Hepatocyte (in vitro differentiated cells): ENCODE results near the gene AQP7. TPM values are rescaled to one million over a fixed set of nuclear protein-coding genes. Genes with fewer than 3 reads are reported as not detected.
"Not testable (repeated sequence)": the region's sequence is repeated elsewhere in the genome, so short reads cannot be mapped to it uniquely, and the experiment has no call there.

Experiments used
- DNase-seq: peaks from one replicate; pipeline ENCODE4 v3.0.0-alpha.2; 2016; ENCODE audit warnings: low spot score
- H2AFZ ChIP-seq: fragments of 200-600 bp; sonication (generic); 2 replicates; pipeline ENCODE4 v1.6.0; 2016; ENCODE audit warnings: antibody characterized with exemption, mild to moderate bottlenecking
- H3K27ac ChIP-seq: fragments of 200-600 bp; sonication (generic); 2 replicates; pipeline ENCODE4 v1.5.1; 2016; ENCODE audit warnings: mild to moderate bottlenecking
- H3K27me3 ChIP-seq: fragments of 200-600 bp; sonication (generic); 2 replicates; pipeline ENCODE4 v1.6.1; 2016
- H3K36me3 ChIP-seq: fragments of 200-600 bp; sonication (generic); replicated peaks from 2 replicates; pipeline ENCODE4 v1.5.1; 2016; ENCODE audit warnings: low read depth; ENCODE audit not compliant: insufficient read depth
- H3K4me1 ChIP-seq: fragments of 200-600 bp; sonication (generic); 2 replicates; pipeline ENCODE4 v1.5.1; 2016; ENCODE audit warnings: mild to moderate bottlenecking, moderate library complexity; ENCODE audit not compliant: insufficient read depth
- H3K4me2 ChIP-seq: fragments of 200-600 bp; sonication (generic); 2 replicates; pipeline ENCODE4 v1.6.0; 2016
- H3K4me3 ChIP-seq: fragments of 200-600 bp; sonication (generic); 2 replicates; pipeline ENCODE4 v1.5.1; 2016; ENCODE audit warnings: mild to moderate bottlenecking
- H3K79me2 ChIP-seq: fragments of 200-600 bp; sonication (generic); 2 replicates; pipeline ENCODE4 v1.6.0; 2017; ENCODE audit warnings: mild to moderate bottlenecking
- H3K9me2 ChIP-seq: fragments of 200-600 bp; sonication (generic); replicated peaks from 2 replicates; pipeline ENCODE4 v1.6.0; 2017; ENCODE audit warnings: mild to moderate bottlenecking; ENCODE audit not compliant: insufficient read depth
- H3K9me3 ChIP-seq: fragments of 200-600 bp; sonication (generic); 2 replicates; pipeline ENCODE4 v1.5.1; 2016; ENCODE audit warnings: low read depth, mild to moderate bottlenecking
- H4K20me1 ChIP-seq: fragments of 200-600 bp; sonication (generic); 2 replicates; pipeline ENCODE4 v1.6.0; 2016; ENCODE audit warnings: mild to moderate bottlenecking; ENCODE audit not compliant: insufficient read depth, poor library complexity, severe bottlenecking
- CTCF ChIP-seq: fragments of 200-600 bp; sonication (generic); IDR thresholded peaks from 2 replicates; pipeline ENCODE4 v1.5.1; 2016; ENCODE audit warnings: antibody characterized with exemption, mild to moderate bottlenecking; ENCODE audit not compliant: poor library complexity
- EZH2 ChIP-seq: fragments of 200-600 bp; sonication (generic); IDR thresholded peaks from 2 replicates; pipeline ENCODE4 v1.6.1; 2016; ENCODE audit warnings: antibody characterized with exemption, mild to moderate bottlenecking, borderline replicate concordance
- EZH2phosphoT487 ChIP-seq: fragments of 200-600 bp; sonication (generic); IDR thresholded peaks from one replicate; pipeline ENCODE4 v1.6.1; 2018; ENCODE audit warnings: antibody characterized with exemption, mild to moderate bottlenecking, low read depth, moderate library complexity; ENCODE audit not compliant: unreplicated experiment, severe bottlenecking
- whole genome bisulfite sequencing: methylation state at CpG from one replicate; pipeline ENCODE4 v1.1.6; 2016; ENCODE audit warnings: low lambda C conversion rate; ENCODE audit errors: missing lambda C conversion rate; 5-methylcytosine and 5-hydroxymethylcytosine counted together
- polyA plus RNA-seq: library from polyadenylated mRNA; unstranded; fragments of >200 nt; fragmentation: Nextera tagmentation; extraction: Ambion mirVana; gene quantifications from 2 replicates; pipeline ENCODE4 v1.2.1, GENCODE V29; 2016
- total RNA-seq: library from RNA; depleted of rRNA; stranded (reverse); fragments of >200 nt; gene quantifications from 2 replicates; pipeline ENCODE4 v1.2.3, GENCODE V29; 2014

AQP7 gene
- total and polyA plus RNA-seq, 2 experiments from 2014 or later: 11.2 to 16.6 TPM

DNA sequence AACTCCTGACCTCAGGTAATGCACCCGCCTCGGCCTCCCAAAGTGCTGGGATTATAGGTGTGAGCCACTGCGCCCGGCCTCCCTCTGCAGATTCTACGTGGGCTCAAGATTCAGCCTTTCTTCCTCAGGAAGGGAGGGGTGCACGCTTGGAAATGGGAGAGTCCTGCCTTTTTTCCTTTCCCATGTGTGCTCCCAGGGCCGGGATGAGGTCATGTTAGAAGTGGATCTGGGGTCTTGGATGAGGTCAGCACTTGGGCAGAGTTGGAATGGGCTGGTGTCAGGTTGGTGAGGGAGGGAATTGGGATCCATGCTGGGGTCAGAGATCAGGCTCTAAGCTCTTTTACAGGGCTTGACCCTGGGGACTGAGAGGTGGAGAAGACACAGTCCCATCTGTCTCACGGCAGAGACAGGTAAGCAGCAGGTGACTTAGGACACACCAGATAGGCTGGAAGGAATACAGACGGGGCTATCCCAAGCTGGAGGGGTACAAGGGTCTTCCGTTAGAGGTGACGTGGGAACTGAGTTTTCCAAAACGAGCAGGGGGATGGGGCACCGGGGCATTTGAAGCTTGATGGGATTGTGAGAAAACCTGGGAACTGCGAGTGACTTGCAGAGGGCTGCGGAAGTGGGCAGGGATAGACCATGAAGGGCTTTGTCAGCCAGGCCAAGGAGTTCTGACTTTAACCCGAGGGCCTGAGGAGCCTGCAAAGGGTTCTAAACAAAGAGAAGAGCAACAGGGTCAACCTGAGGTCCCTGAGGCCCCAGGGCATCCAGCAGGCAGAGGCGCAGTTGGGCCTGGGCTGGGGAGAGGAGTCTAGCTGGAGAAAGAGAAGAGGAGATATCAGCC lies 1.8 kb upstream of the AQP7 start:
- Histone ChIP-seq H3K4me1 (no peaks in the 10 kb centered on the region), H3K79me2 (no peaks in the 10 kb centered on the region), H4K20me1 (no peaks in the 10 kb centered on the region), H3K4me2 (no peak overlapping the region), H3K36me3 (no peaks in the 10 kb centered on the region), H2AFZ (no peak overlapping the region), H3K4me3 (no peak overlapping the region), H3K27ac (no peak overlapping the region), H3K9me2 (no peaks in the 10 kb centered on the region), H3K27me3 (no peaks in the 10 kb centered on the region), H3K9me3 (no peaks in the 10 kb centered on the region)
- no peak for TF ChIP-seq CTCF
- TF ChIP-seq EZH2phosphoT487: no peak
- no peak for TF ChIP-seq EZH2
- no peak for DNase-seq
- 79% methylated on average over 17 of the region's 17 CpGs for WGBS

GRCh38 chr9:33401809-33402208 lies 559 bp downstream of the AQP7 start:
- not testable (repeated sequence) for H3K4me2 ChIP-seq, H3K4me3 ChIP-seq

DNA sequence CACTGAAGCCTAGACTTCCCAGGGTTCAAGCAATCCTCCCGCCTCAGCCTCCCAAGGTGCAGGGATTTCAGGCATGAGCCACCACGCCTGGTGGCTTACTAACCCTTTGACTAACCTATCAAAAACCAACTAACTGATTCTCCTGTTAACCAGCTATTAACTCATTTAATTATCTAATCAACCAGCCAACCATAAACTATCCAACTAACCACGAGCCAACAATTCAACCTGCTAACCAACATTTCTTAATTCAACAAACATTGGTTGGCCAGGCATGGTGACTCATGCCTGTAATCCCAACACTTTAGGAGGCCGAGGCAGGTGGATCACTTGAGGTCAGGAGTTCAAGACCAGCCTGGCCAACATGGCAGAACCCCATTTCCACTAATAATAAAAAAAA lies 3.3 kb downstream of the AQP7 start:
- WGBS: 85% methylated on average over 4 of the region's 4 CpGs

More at GRCh38 chr9:33401809-33402208, 559 bp downstream of the AQP7 start:
- not testable (repeated sequence) for H2AFZ ChIP-seq, H3K9me3 ChIP-seq, H3K36me3 ChIP-seq, H3K79me2 ChIP-seq, H4K20me1 ChIP-seq, DNase-seq, H3K4me1 ChIP-seq, H3K9me2 ChIP-seq, H3K27ac ChIP-seq, H3K27me3 ChIP-seq
- 88% methylated on average over 10 of the region's 10 CpGs for WGBS

GRCh38 chr9:33397801-33398200 lies 4.6 kb downstream of the AQP7 start:
- not testable (repeated sequence) for H3K4me3 ChIP-seq, H3K4me2 ChIP-seq, H2AFZ ChIP-seq, H3K4me1 ChIP-seq, H3K36me3 ChIP-seq, H3K27me3 ChIP-seq, H3K79me2 ChIP-seq, H3K9me3 ChIP-seq, H3K9me2 ChIP-seq, H4K20me1 ChIP-seq, DNase-seq, H3K27ac ChIP-seq
- 81% methylated on average over 3 of the region's 4 CpGs for WGBS

More for the DNA sequence above, 3.3 kb downstream of the AQP7 start:
- H3K9me3 ChIP-seq, H3K4me1 ChIP-seq, H3K4me3 ChIP-seq, H3K27me3 ChIP-seq, H3K27ac ChIP-seq, H3K36me3 ChIP-seq, H2AFZ ChIP-seq, H3K9me2 ChIP-seq, H3K79me2 ChIP-seq, H3K4me2 ChIP-seq, H4K20me1 ChIP-seq, DNase-seq: not testable (repeated sequence)

- H4K20me1 ChIP-seq, H3K27me3 ChIP-seq, H3K9me3 ChIP-seq, H3K36me3 ChIP-seq, H3K9me2 ChIP-seq, H3K79me2 ChIP-seq, H3K4me3 ChIP-seq, H2AFZ ChIP-seq: not testable (repeated sequence)
- peak overlapping the region; percentile 78 for H3K27ac ChIP-seq
- peaks cover 16% of the 10 kb centered on the region for H3K4me1 ChIP-seq
- 60% methylated on average over 15 of the region's 15 CpGs for WGBS
- H3K4me2 ChIP-seq: peak overlapping the region; percentile 68
- DNase-seq: peak; percentile 76
These were observed 7.0 kb downstream of the AQP7 start for GRCh38 chr9:33395159-33395879.

DNA sequence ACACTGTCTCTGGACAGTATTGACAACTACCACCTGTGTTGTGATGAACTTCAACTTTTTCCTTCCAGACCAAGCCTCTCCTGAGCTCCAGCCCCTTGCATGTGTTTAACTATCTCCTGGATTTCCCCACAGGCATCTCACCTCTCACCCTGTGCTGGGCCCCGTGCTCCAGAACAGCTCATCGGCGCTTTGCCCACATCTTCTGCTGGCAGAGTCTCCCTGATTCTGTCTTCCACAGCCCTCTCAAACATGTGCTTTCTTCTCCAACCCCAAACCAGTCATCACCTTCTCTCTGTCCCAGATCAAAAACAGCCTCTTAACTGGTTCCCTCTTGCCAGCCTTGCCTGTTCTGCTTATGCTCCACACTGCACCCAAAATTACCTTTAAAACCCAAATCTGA lies 8.4 kb downstream of the AQP7 start:
- Histone ChIP-seq H3K4me1 (peaks cover 21% of the 10 kb centered on the region), H3K4me2 (peak overlapping the region; percentile 68), H3K27ac (peak overlapping the region; percentile 43)
- H3K9me2 ChIP-seq, H2AFZ ChIP-seq, H3K4me3 ChIP-seq, H3K27me3 ChIP-seq, H4K20me1 ChIP-seq, H3K9me3 ChIP-seq, DNase-seq, H3K79me2 ChIP-seq, H3K36me3 ChIP-seq: not testable (repeated sequence)
- WGBS: 75% methylated on average over 3 of the region's 3 CpGs
